Urinary bladder (tissue), 4 donors: ENCODE measurements around the gene OTULIN. TPM values are rescaled to one million over a fixed set of nuclear protein-coding genes. Genes with fewer than 3 reads are reported as not detected.

ENCODE experiments used
- DNase-seq: peaks from one replicate; pipeline ENCODE4 v3.0.0-alpha.2; 2015; ENCODE audit errors: extremely low spot score
- H3K27ac ChIP-seq: one replicate; pipeline ENCODE4 v1.5.1; 2013; ENCODE audit warnings: low read depth, mild to moderate bottlenecking, moderate library complexity
- H3K36me3 ChIP-seq: one replicate; pipeline ENCODE4 v1.6.1; 2013; ENCODE audit warnings: mild to moderate bottlenecking, moderate library complexity; ENCODE audit not compliant: insufficient read depth
- H3K4me1 ChIP-seq: one replicate; pipeline ENCODE4 v1.6.1; 2013; ENCODE audit warnings: mild to moderate bottlenecking, moderate library complexity; ENCODE audit not compliant: insufficient read depth
- H3K4me3 ChIP-seq: one replicate; pipeline ENCODE4 v1.5.1; 2013; ENCODE audit warnings: low read depth, low read length
- WGBS: extraction: QIAGEN DNeasy Blood & Tissue Kit; methylation state at CpG from one replicate; pipeline ENCODE4 v1.1.7; 2013; 5-methylcytosine and 5-hydroxymethylcytosine counted together
- polyA plus RNA-seq: library from polyadenylated mRNA; stranded (reverse); fragments of 200-250 nt; gene quantifications from one replicate; pipeline ENCODE4 v1.2.3, GENCODE V29; 2013
- total RNA-seq: library from RNA; depleted of rRNA; stranded (reverse); fragments of >200 nt; gene quantifications from one replicate; pipeline ENCODE4 v1.2.3, GENCODE V29; 2014
- donor health status: healthy with polysubstance abuse.
- donor health status: healthy.

The OTULIN gene
- total and polyA plus RNA-seq, 2 donors = 7.6 to 31.8 TPM

GRCh38 chr5:14695152-14695551 lies 30.6 kb downstream of the OTULIN start:
- Histone ChIP-seq H3K4me1 (no peaks in the 10 kb centered on the region), H3K36me3 (peaks cover 6% of the 10 kb centered on the region), H3K27ac (no peak overlapping the region), H3K4me3 (no peak overlapping the region)
- no peak for DNase-seq
- 84% methylated on average over 2 of the region's 2 CpGs for WGBS

- 32% methylated on average over 1 of the region's 1 CpG for WGBS
- no peak for DNase-seq
- Histone ChIP-seq H3K4me3 (no peak overlapping the region), H3K27ac (no peak overlapping the region), H3K36me3 (peaks cover 6% of the 10 kb centered on the region), H3K4me1 (no peaks in the 10 kb centered on the region)
Measured at GRCh38 chr5:14696057-14696456, 31.5 kb downstream of the OTULIN start.

- H3K4me1 ChIP-seq = no peaks in the 10 kb centered on the region
- no peak overlapping the region for H3K27ac ChIP-seq
- H3K4me3 ChIP-seq = no peak overlapping the region
- over 99% methylated on average over 3 of the region's 3 CpGs for WGBS
- no peak for DNase-seq
- H3K36me3 ChIP-seq = peaks cover 6% of the 10 kb centered on the region
Measured at GRCh38 chr5:14696851-14697250, 32.3 kb downstream of the OTULIN start.

- H3K4me1 ChIP-seq = no peaks in the 10 kb centered on the region
- H3K4me3 ChIP-seq = no peak overlapping the region
- H3K27ac ChIP-seq = no peak overlapping the region
- WGBS = 93% methylated on average over 1 of the region's 1 CpG
- H3K36me3 ChIP-seq = peaks cover 4% of the 10 kb centered on the region
- DNase-seq = no peak
Measured at GRCh38 chr5:14698495-14698894, 34.0 kb downstream of the OTULIN start.

- 98% methylated on average over 2 of the region's 2 CpGs for WGBS
- no peak overlapping the region for H3K27ac ChIP-seq
- H3K4me1 ChIP-seq = no peaks in the 10 kb centered on the region
- no peak overlapping the region for H3K4me3 ChIP-seq
- no peak for DNase-seq
- peaks cover 4% of the 10 kb centered on the region for H3K36me3 ChIP-seq
Measured at GRCh38 chr5:14699159-14699558, 34.6 kb downstream of the OTULIN start.

- DNase-seq = no peak
- no peaks in the 10 kb centered on the region for H3K4me1 ChIP-seq
- H3K36me3 ChIP-seq = peaks cover 4% of the 10 kb centered on the region
- 84% methylated on average over 8 of the region's 8 CpGs for WGBS
- H3K27ac ChIP-seq = no peak overlapping the region
- H3K4me3 ChIP-seq = no peak overlapping the region
Measured at GRCh38 chr5:14699807-14700400, 35.4 kb downstream of the OTULIN start.

- Histone ChIP-seq H3K36me3 (peaks cover 4% of the 10 kb centered on the region), H3K4me1 (no peaks in the 10 kb centered on the region), H3K4me3 (no peak overlapping the region), H3K27ac (no peak overlapping the region)
- 62% methylated on average over 13 of the region's 13 CpGs for WGBS
- DNase-seq = no peak
Measured at GRCh38 chr5:14700478-14701436, 36.2 kb downstream of the OTULIN start.

- Histone ChIP-seq H3K4me1 (no peaks in the 10 kb centered on the region), H3K27ac (no peak overlapping the region), H3K36me3 (peaks cover 4% of the 10 kb centered on the region), H3K4me3 (no peak overlapping the region)
- no peak for DNase-seq
- WGBS = 98% methylated on average over 10 of the region's 10 CpGs
Measured at GRCh38 chr5:14701556-14701955, 37.0 kb downstream of the OTULIN start.

GRCh38 chr5:14702238-14702839 lies 37.8 kb downstream of the OTULIN start:
- H3K36me3 ChIP-seq = peaks cover 4% of the 10 kb centered on the region
- no peak for DNase-seq
- WGBS = 90% methylated on average over 11 of the region's 11 CpGs
- H3K4me1 ChIP-seq = no peaks in the 10 kb centered on the region
- H3K4me3 ChIP-seq = no peak overlapping the region
- no peak overlapping the region for H3K27ac ChIP-seq

GRCh38 chr5:14705556-14705955 lies 41.0 kb downstream of the OTULIN start:
- H3K27ac ChIP-seq = no peak overlapping the region

GRCh38 chr5:14706615-14707021 lies 42.1 kb downstream of the OTULIN start:
- 59% methylated on average over 6 of the region's 6 CpGs for WGBS
- H3K4me1 ChIP-seq = no peaks in the 10 kb centered on the region
- H3K4me3 ChIP-seq = no peak overlapping the region
- DNase-seq = no peak
- no peak overlapping the region for H3K27ac ChIP-seq
- H3K36me3 ChIP-seq = peaks cover 7% of the 10 kb centered on the region

More at GRCh38 chr5:14705556-14705955, 41.0 kb downstream of the OTULIN start:
- H3K4me3 ChIP-seq = no peak overlapping the region
- WGBS = 95% methylated on average over 8 of the region's 8 CpGs
- H3K4me1 ChIP-seq = no peaks in the 10 kb centered on the region
- no peak for DNase-seq
- H3K36me3 ChIP-seq = peaks cover 7% of the 10 kb centered on the region

- no peak overlapping the region for H3K27ac ChIP-seq
- no peaks in the 10 kb centered on the region for H3K4me1 ChIP-seq
- peaks cover 3% of the 10 kb centered on the region for H3K36me3 ChIP-seq
- no peak overlapping the region for H3K4me3 ChIP-seq
- DNase-seq = no peak
- WGBS = 87% methylated on average over 9 of the region's 9 CpGs
Measured at GRCh38 chr5:14707811-14708390, 43.4 kb downstream of the OTULIN start.

GRCh38 chr5:14708551-14708950 lies 44.0 kb downstream of the OTULIN start:
- H3K27ac ChIP-seq = no peak overlapping the region
- no peak for DNase-seq
- WGBS = 92% methylated on average over 5 of the region's 5 CpGs
- peaks cover 6% of the 10 kb centered on the region for H3K36me3 ChIP-seq
- no peaks in the 10 kb centered on the region for H3K4me1 ChIP-seq
- no peak overlapping the region for H3K4me3 ChIP-seq
